ENCODE results near the gene UNC13D. TPM values are rescaled to one million over a fixed set of nuclear protein-coding genes. Genes with fewer than 3 reads are reported as not detected.
A peak's percentile ranks its signal among the peaks of the same experiment; 100 is the strongest.
"Not testable (repeated sequence)": the region's sequence is repeated elsewhere in the genome, so short reads cannot be mapped to it uniquely, and the experiment has no call there.

Gene UNC13D
- total RNA-seq, 2 experiments from 2014 or later: 8.0 to 17.8 TPM

GRCh38 chr17:75854101-75854748 lies 10.0 kb upstream of the UNC13D start:
- no peak for TF ChIP-seq EZH2phosphoT487 (IDR thresholded peaks at IDR 0.05; ENCODE audit: borderline replicate concordance, low read depth, low read length)
- no peak for TF ChIP-seq CTCF (conservative IDR thresholded peaks at IDR 0.05; ENCODE audit: low read length)
- CTCF ChIA-PET (ENCODE audit: unreplicated experiment): interaction anchor here (1.4 to 2.4 kb wide), 3 partner anchors 8 to 71 kb away, joined by 3 to 8 read pairs (median 4); no protein-coding TSS in a partner anchor
- peaks cover 4% of the 10 kb centered on the region; the same call in 1 of the 2 replicates for H4K20me1 ChIP-seq (ENCODE audit: insufficient read depth, low read length)
- peaks cover 29% of the 10 kb centered on the region for H3K4me1 ChIP-seq (ENCODE audit: insufficient read depth, low read length, poor library complexity, severe bottlenecking)
- DNase-seq (ENCODE audit: low spot score): no peak
- peak overlapping the region; percentile 78 for H3K4me3 ChIP-seq (ENCODE audit: low read depth, low read length, poor library complexity, severe bottlenecking)
- H3K79me2 ChIP-seq (ENCODE audit: insufficient read depth, low read depth, low read length): peaks cover 17% of the 10 kb centered on the region; the same call in 1 of the 2 replicates
- POLR2A ChIA-PET: interaction anchor here (0.7 to 2.6 kb wide), 4 partner anchors 22 to 433 kb away, joined by 4 to 28 read pairs (median 9); partner anchors contain the start of genes MRPL38 and UNK
- H3K36me3 ChIP-seq (ENCODE audit: insufficient read depth, low read length): peaks cover 19% of the 10 kb centered on the region
- TSS peak; percentile 79 for BruUV-seq (replicated peaks)
- no peaks in the 10 kb centered on the region for H3K9me2 ChIP-seq (ENCODE audit: insufficient read depth, low read length)
- peak overlapping the region; percentile 90 for H3K4me2 ChIP-seq (ENCODE audit: low read length)
- no peak overlapping the region for H2AFZ ChIP-seq (ENCODE audit: low read length)
- H3K9me3 ChIP-seq (ENCODE audit: low read length): no peaks in the 10 kb centered on the region
- H3K27ac ChIP-seq (ENCODE audit: low read depth, low read length, poor library complexity, severe bottlenecking): peak overlapping the region; percentile 7
- intact Hi-C loops (cut with micrococcal nuclease; ENCODE audit: unreplicated experiment): loop anchor here (2.0 kb wide), 1 partner anchor 51 kb away; the partner anchor contains the start of gene MRPL38

- H3K79me2 ChIP-seq (ENCODE audit: insufficient read depth, low read depth, low read length): peaks cover 17% of the 10 kb centered on the region; the same call in 1 of the 2 replicates
- H2AFZ ChIP-seq (ENCODE audit: low read length): no peak overlapping the region
- CTCF ChIA-PET (ENCODE audit: unreplicated experiment): no interaction called here
- H3K9me2 ChIP-seq (ENCODE audit: insufficient read depth, low read length): no peaks in the 10 kb centered on the region
- H3K9me3 ChIP-seq (ENCODE audit: low read length): no peaks in the 10 kb centered on the region
- intact Hi-C loops (cut with micrococcal nuclease; ENCODE audit: unreplicated experiment): no loop called here
- H3K4me1 ChIP-seq (ENCODE audit: insufficient read depth, low read length, poor library complexity, severe bottlenecking): peaks cover 27% of the 10 kb centered on the region
- H3K4me3 ChIP-seq (ENCODE audit: low read depth, low read length, poor library complexity, severe bottlenecking): no peak overlapping the region
- peaks cover 4% of the 10 kb centered on the region; the same call in 1 of the 2 replicates for H4K20me1 ChIP-seq (ENCODE audit: insufficient read depth, low read length)
- no peak overlapping the region for H3K4me2 ChIP-seq (ENCODE audit: low read length)
- no peak overlapping the region for H3K27ac ChIP-seq (ENCODE audit: low read depth, low read length, poor library complexity, severe bottlenecking)
- POLR2A ChIA-PET: interaction anchor here (0.7 kb wide), 1 partner anchor 434 kb away, joined by 4 read pairs; no protein-coding TSS in a partner anchor
- no TSS peak for BruUV-seq (replicated peaks)
- TF ChIP-seq CTCF (conservative IDR thresholded peaks at IDR 0.05; ENCODE audit: low read length): no peak
- no peak for TF ChIP-seq EZH2phosphoT487 (IDR thresholded peaks at IDR 0.05; ENCODE audit: borderline replicate concordance, low read depth, low read length)
- peaks cover 27% of the 10 kb centered on the region for H3K36me3 ChIP-seq (ENCODE audit: insufficient read depth, low read length)
- no peak for DNase-seq (ENCODE audit: low spot score)
These were observed 9.2 kb upstream of the UNC13D start for GRCh38 chr17:75853433-75853832.

- H3K9me3 ChIP-seq (ENCODE audit: low read length); H4K20me1 ChIP-seq (ENCODE audit: insufficient read depth, low read length); H3K27ac ChIP-seq (ENCODE audit: low read depth, low read length, poor library complexity, severe bottlenecking); CTCF ChIA-PET (ENCODE audit: unreplicated experiment); H3K4me2 ChIP-seq (ENCODE audit: low read length); H2AFZ ChIP-seq (ENCODE audit: low read length); POLR2A ChIA-PET; H3K9me2 ChIP-seq (ENCODE audit: insufficient read depth, low read length); BruUV-seq (replicated peaks); intact Hi-C loops (cut with micrococcal nuclease; ENCODE audit: unreplicated experiment); H3K4me3 ChIP-seq (ENCODE audit: low read depth, low read length, poor library complexity, severe bottlenecking); DNase-seq (ENCODE audit: low spot score): not testable (repeated sequence)
- peaks cover 15% of the 10 kb centered on the region for H3K4me1 ChIP-seq (ENCODE audit: insufficient read depth, low read length, poor library complexity, severe bottlenecking)
- H3K36me3 ChIP-seq (ENCODE audit: insufficient read depth, low read length): peaks cover 45% of the 10 kb centered on the region
- H3K79me2 ChIP-seq (ENCODE audit: insufficient read depth, low read depth, low read length): peaks cover 15% of the 10 kb centered on the region; the same call in 1 of the 2 replicates
These were observed 7.4 kb upstream of the UNC13D start for GRCh38 chr17:75851693-75851991.

Data from OCI-LY7 (cell line).